ENCODE measurements around the gene GAREM2.

Gene GAREM2

GRCh38 chr2:26170795-26171194 lies 2.1 kb upstream of the GAREM2 start:
- no peaks in the 10 kb centered on the region for H3K4me1 ChIP-seq (ENCODE audit: insufficient read depth, low read length)
- H3K9me3 ChIP-seq (ENCODE audit: low read length) = no peaks in the 10 kb centered on the region
- no peak overlapping the region for H3K9ac ChIP-seq (ENCODE audit: low read length)
- no peaks in the 10 kb centered on the region for H3K36me3 ChIP-seq (ENCODE audit: insufficient read depth, low read length)
- no peak overlapping the region for H3K27ac ChIP-seq (ENCODE audit: low read depth, low read length)
- no peak overlapping the region for H3K4me3 ChIP-seq (ENCODE audit: low read depth in 1 of 2, low read length in 2 of 2)
- H3K27me3 ChIP-seq (ENCODE audit: control insufficient read depth in 1 of 2, insufficient read depth in 2 of 2, low read length in 2 of 2) = peaks cover 14 to 38% of the 10 kb centered on the region in 2 donors

DNA sequence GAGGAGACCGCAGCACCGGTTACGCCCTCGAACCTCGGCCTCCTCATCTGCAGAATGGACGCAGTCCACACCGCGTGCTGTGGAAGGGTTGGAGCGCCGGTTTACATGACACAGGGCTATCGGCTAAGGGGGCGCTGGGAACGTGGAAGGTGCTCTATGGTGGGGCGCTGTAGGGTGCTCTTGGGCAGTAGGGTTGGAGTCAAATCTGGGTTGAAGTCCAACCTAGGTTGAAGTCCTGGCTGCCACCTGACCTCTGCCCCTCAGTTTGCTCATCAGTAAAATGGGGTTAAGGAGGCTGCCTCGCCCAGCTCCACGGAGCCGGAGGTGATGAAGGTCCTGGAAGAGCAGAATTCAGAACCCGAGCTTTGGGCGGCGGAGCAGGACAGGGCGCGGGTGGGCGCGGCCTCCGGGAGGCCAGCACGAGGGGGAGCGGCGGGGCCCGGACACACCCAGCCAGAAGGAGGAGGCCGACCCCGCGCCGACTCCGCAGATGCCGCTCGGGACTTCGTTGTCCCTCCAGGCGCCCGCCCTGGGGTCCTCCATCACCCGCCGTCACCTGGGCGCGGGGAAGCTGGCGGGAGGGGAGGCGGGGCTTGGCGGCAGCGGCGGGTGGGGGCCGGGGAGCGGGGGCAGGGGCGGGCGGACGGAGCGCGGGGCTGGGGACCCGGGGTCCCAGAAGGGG lies 558 bp upstream of the GAREM2 start:
- Histone ChIP-seq H3K36me3 (ENCODE audit: insufficient read depth, low read length) (no peaks in the 10 kb centered on the region), H3K4me3 (ENCODE audit: low read depth in 1 of 2, low read length in 2 of 2) (no peak overlapping the region), H3K27me3 (ENCODE audit: control insufficient read depth in 1 of 2, insufficient read depth in 2 of 2, low read length in 2 of 2) (peaks cover 14 to 44% of the 10 kb centered on the region in 2 donors), H3K4me1 (ENCODE audit: insufficient read depth, low read length) (no peaks in the 10 kb centered on the region), H3K27ac (ENCODE audit: low read depth, low read length) (no peak overlapping the region), H3K9me3 (ENCODE audit: low read length) (no peaks in the 10 kb centered on the region), H3K9ac (ENCODE audit: low read length) (no peak overlapping the region)

DNA sequence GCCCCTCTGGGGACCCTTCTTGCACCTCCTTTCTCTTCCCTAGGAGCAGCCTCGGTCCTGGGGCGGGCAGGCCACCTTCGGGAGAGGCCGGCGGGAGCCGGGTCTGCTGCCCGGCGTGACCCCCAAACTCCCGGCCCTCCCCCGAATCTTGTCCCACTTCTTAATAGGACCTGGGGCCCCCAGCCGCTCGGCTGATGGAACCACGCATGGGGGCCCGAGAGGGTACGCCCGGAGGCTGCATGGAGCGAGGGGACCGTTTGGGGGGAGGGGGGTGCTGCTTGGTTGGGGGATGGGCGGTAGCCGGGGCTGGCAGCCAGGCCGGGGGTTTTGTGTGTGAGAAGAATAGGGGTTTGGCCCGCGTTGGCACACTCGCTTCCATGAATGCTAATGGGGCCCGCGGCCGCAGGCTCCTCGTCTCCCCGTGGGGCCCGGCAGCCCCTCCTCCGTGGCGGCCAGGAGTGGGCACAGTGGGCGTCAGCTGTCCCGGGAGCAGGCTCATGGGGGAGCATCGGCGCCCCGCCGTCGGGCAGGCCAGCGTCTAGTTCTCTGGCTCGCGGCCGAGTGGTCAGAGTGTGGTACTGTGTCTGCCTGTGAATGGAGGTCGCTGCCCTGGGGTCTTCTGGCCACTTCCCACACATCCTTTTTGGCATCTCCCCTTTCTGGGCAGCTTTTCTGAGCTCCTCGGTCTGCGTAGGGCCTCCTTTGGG lies 1.0 kb downstream of the GAREM2 start:
- no peaks in the 10 kb centered on the region for H3K36me3 ChIP-seq (ENCODE audit: insufficient read depth, low read length)
- no peak overlapping the region for H3K27ac ChIP-seq (ENCODE audit: low read depth, low read length)
- no peak overlapping the region for H3K4me3 ChIP-seq (ENCODE audit: low read depth in 1 of 2, low read length in 2 of 2)
- no peaks in the 10 kb centered on the region for H3K4me1 ChIP-seq (ENCODE audit: insufficient read depth, low read length)
- no peak overlapping the region for H3K9ac ChIP-seq (ENCODE audit: low read length)
- H3K9me3 ChIP-seq (ENCODE audit: low read length) = no peaks in the 10 kb centered on the region
- H3K27me3 ChIP-seq (ENCODE audit: control insufficient read depth in 1 of 2, insufficient read depth in 2 of 2, low read length in 2 of 2) = peaks cover 14 to 44% of the 10 kb centered on the region in 2 donors

- Histone ChIP-seq H3K9me3 (ENCODE audit: low read length) (no peaks in the 10 kb centered on the region), H3K4me1 (ENCODE audit: insufficient read depth, low read length) (no peaks in the 10 kb centered on the region), H3K4me3 (ENCODE audit: low read depth in 1 of 2, low read length in 2 of 2) (no peak overlapping the region), H3K9ac (ENCODE audit: low read length) (no peak overlapping the region), H3K27me3 (ENCODE audit: control insufficient read depth in 1 of 2, insufficient read depth in 2 of 2, low read length in 2 of 2) (peaks cover 14 to 48% of the 10 kb centered on the region in 2 donors), H3K36me3 (ENCODE audit: insufficient read depth, low read length) (no peaks in the 10 kb centered on the region), H3K27ac (ENCODE audit: low read depth, low read length) (no peak overlapping the region)
Measured at GRCh38 chr2:26174691-26175465, 2.0 kb downstream of the GAREM2 start.

DNA sequence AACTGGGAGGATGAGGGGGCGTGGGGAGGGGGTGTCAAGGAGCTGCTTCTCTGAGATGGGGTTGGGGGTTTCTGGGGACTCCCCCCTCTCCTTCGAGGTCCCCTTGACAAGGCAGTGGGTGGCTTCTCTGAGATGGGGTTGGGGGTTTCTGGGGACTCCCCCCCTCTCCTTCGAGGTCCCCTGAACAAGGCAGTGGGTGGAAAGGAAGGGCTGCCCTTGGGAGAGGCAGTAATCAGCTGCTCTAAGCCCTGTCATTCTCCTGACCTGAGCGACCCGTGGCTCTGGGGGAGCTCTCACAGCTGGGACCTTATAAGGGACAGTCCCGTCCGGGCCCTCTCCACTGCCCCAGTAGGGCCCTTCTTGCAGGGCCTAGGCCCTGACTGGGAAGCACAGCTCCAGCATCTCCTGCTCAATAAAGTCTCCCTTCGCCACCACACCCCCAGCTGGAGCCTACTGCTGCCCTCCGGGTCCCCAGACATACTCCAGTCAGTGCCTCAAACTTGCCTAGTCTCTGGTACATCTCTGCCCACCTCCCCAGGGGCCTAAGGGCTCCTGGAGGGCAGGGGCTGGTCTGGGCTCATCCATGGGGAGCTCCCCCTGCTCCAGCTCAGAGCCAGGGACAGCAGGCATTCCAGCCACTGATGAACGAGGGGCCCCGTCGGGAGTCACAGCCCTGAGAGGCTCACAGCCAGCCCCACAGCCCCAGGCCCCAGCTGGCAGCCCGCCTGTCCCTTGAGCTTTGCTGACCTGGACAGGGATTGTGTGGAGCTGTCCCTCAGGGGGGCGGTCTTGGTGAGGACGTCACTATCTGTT lies 2.8 kb downstream of the GAREM2 start:
- Histone ChIP-seq H3K4me1 (ENCODE audit: insufficient read depth, low read length) (no peaks in the 10 kb centered on the region), H3K9me3 (ENCODE audit: low read length) (no peaks in the 10 kb centered on the region), H3K4me3 (ENCODE audit: low read depth in 1 of 2, low read length in 2 of 2) (no peak overlapping the region), H3K9ac (ENCODE audit: low read length) (no peak overlapping the region), H3K27me3 (ENCODE audit: control insufficient read depth in 1 of 2, insufficient read depth in 2 of 2, low read length in 2 of 2) (peaks cover 14 to 48% of the 10 kb centered on the region in 2 donors), H3K36me3 (ENCODE audit: insufficient read depth, low read length) (no peaks in the 10 kb centered on the region), H3K27ac (ENCODE audit: low read depth, low read length) (no peak overlapping the region)

DNA sequence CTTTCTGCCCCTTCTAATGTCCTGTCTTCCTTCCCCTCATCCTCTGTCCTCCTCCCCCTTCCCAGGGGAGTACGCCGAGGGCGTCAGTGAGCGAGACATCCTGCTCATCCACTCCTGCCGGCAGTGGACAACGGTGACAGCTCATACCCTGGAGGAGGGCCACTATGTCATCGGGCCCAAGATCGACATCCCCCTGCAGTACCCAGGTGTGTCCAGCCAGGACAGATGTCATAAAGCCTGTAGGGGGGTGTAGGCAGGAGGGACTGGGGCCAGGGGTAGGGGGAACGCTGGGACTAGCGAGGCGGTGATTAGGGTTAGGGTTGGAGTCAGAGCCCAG lies 3.4 kb downstream of the GAREM2 start:
- no peak overlapping the region for H3K4me3 ChIP-seq (ENCODE audit: low read depth in 1 of 2, low read length in 2 of 2)
- H3K27ac ChIP-seq (ENCODE audit: low read depth, low read length) = no peak overlapping the region
- peaks cover 14 to 48% of the 10 kb centered on the region in 2 donors for H3K27me3 ChIP-seq (ENCODE audit: control insufficient read depth in 1 of 2, insufficient read depth in 2 of 2, low read length in 2 of 2)
- no peaks in the 10 kb centered on the region for H3K9me3 ChIP-seq (ENCODE audit: low read length)
- H3K36me3 ChIP-seq (ENCODE audit: insufficient read depth, low read length) = no peaks in the 10 kb centered on the region
- H3K9ac ChIP-seq (ENCODE audit: low read length) = no peak overlapping the region
- no peaks in the 10 kb centered on the region for H3K4me1 ChIP-seq (ENCODE audit: insufficient read depth, low read length)

GRCh38 chr2:26177122-26177521 lies 4.2 kb downstream of the GAREM2 start:
- H3K4me1 ChIP-seq (ENCODE audit: insufficient read depth, low read length) = no peaks in the 10 kb centered on the region

DNA sequence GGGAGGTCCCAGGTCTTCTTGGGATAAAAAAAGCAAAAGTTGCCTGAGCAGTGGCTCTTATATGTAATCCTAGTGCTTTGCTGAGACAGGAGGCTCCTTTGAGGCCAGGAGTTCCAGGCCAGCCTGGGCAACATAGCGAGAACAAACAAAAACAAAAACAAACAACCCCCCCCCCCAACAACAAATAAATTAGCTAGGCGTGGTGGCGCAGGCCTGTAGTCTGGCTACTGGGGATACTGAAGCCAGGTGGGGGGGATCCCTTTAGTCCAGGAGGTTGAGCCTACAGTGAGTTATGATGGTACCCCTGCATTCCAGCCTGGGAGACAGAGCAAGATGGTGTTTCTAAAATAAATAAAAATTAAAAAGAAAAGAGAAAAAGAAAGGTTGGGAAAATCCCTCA lies 5.4 kb downstream of the GAREM2 start:
- Histone ChIP-seq H3K4me3 (ENCODE audit: low read depth in 1 of 2, low read length in 2 of 2) (no peak overlapping the region), H3K9ac (ENCODE audit: low read length) (no peak overlapping the region)

More at GRCh38 chr2:26177122-26177521, 4.2 kb downstream of the GAREM2 start:
- Histone ChIP-seq H3K27ac (ENCODE audit: low read depth, low read length) (no peak overlapping the region), H3K4me3 (ENCODE audit: low read depth in 1 of 2, low read length in 2 of 2) (no peak overlapping the region), H3K27me3 (ENCODE audit: control insufficient read depth in 1 of 2, insufficient read depth in 2 of 2, low read length in 2 of 2) (peaks cover 12 to 41% of the 10 kb centered on the region in 2 donors), H3K9ac (ENCODE audit: low read length) (no peak overlapping the region), H3K36me3 (ENCODE audit: insufficient read depth, low read length) (no peaks in the 10 kb centered on the region), H3K9me3 (ENCODE audit: low read length) (no peaks in the 10 kb centered on the region)

DNA sequence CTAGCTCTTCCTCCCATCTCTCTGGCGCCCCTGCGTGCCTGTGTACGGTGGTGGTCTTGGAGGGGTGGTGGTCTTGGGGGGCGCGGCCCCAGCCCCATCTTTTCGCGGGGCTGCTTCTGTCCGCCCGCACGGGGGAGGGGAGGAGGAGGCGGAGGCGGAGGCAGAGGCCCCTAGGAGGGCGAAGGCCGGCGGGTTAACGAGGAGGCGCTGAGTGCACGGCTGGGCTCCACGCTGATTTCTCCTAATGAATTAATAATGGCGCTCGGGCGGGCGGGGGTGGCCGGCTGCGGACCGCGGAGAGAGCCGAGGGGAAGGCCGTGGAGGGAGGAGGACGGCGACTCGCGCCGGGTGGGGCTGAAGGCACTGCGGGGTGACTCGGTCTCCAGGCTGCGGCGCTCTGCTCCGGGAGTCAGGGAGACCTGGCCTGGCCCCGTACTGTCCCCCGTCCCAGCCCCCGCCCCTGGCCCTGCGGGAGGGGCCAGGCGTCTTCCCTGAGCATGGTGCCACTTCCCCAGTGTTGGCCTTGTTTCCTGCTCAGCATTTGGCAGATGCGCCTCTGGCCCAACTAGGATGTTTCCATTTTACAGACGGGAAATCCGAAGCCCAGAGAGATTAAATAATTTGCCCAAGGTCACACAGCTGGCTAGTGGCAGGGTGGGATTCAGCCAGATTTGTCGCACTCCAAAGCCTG lies 6.0 kb downstream of the GAREM2 start:
- Histone ChIP-seq H3K4me1 (ENCODE audit: insufficient read depth, low read length) (no peaks in the 10 kb centered on the region), H3K9me3 (ENCODE audit: low read length) (no peaks in the 10 kb centered on the region), H3K27ac (ENCODE audit: low read depth, low read length) (no peak overlapping the region), H3K27me3 (ENCODE audit: control insufficient read depth in 1 of 2, insufficient read depth in 2 of 2, low read length in 2 of 2) (peaks cover 8 to 28% of the 10 kb centered on the region in 2 donors), H3K4me3 (ENCODE audit: low read depth in 1 of 2, low read length in 2 of 2) (peak overlapping the region; percentile 30 to 77), H3K36me3 (ENCODE audit: insufficient read depth, low read length) (no peaks in the 10 kb centered on the region), H3K9ac (ENCODE audit: low read length) (no peak overlapping the region)

More for the DNA sequence above, 5.4 kb downstream of the GAREM2 start:
- Histone ChIP-seq H3K4me1 (ENCODE audit: insufficient read depth, low read length) (no peaks in the 10 kb centered on the region), H3K27ac (ENCODE audit: low read depth, low read length) (no peak overlapping the region), H3K9me3 (ENCODE audit: low read length) (no peaks in the 10 kb centered on the region), H3K36me3 (ENCODE audit: insufficient read depth, low read length) (no peaks in the 10 kb centered on the region), H3K27me3 (ENCODE audit: control insufficient read depth in 1 of 2, insufficient read depth in 2 of 2, low read length in 2 of 2) (peaks cover 8 to 35% of the 10 kb centered on the region in 2 donors)

GRCh38 chr2:26179446-26179913 lies 6.6 kb downstream of the GAREM2 start:
- Histone ChIP-seq H3K9ac (ENCODE audit: low read length) (no peak overlapping the region), H3K4me3 (ENCODE audit: low read depth in 1 of 2, low read length in 2 of 2) (peak overlapping the region in 1 of 2 donors; percentile 30)

More at GRCh38 chr2:26179446-26179913, 6.6 kb downstream of the GAREM2 start:
- Histone ChIP-seq H3K27me3 (ENCODE audit: control insufficient read depth in 1 of 2, insufficient read depth in 2 of 2, low read length in 2 of 2) (peaks cover 6 to 22% of the 10 kb centered on the region in 2 donors), H3K36me3 (ENCODE audit: insufficient read depth, low read length) (no peaks in the 10 kb centered on the region), H3K27ac (ENCODE audit: low read depth, low read length) (no peak overlapping the region), H3K4me1 (ENCODE audit: insufficient read depth, low read length) (no peaks in the 10 kb centered on the region), H3K9me3 (ENCODE audit: low read length) (no peaks in the 10 kb centered on the region)
